Iris pigment epithelial cell (primary cell): ENCODE measurements around the gene PAEP.

ENCODE experiments used
- DNase-seq: peaks from one replicate; pipeline ENCODE4 v3.0.0-alpha.2; 2011; ENCODE audit warnings: low read depth

The PAEP gene

GRCh38 chr9:135551031-135551430, 10.5 kb upstream of the PAEP start:
- no peak for DNase-seq

DNA sequence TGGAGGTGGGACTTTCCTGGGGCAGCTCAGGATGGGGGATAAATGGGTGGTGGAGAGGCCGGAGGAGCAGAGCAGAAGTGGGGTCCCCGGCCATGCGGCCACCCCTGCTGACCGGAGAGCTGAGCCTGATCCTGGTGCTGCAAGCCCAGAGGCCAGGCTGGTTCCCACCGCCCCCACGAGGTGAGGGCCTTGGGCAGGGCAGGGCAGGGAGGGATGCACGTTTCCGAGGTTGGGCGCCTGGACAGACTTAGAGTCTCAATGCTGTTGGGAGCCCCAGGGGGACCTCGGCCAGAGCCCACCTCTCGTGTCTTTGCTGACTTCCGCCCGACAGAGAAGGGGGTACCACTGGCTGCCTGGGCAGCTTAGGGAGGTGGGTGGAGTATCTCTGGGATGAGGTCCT, 10.1 kb upstream of the PAEP start:
- DNase-seq, result no peak

- DNase-seq, result no peak
These were observed 9.4 kb upstream of the PAEP start for GRCh38 chr9:135552021-135552697.

DNA sequence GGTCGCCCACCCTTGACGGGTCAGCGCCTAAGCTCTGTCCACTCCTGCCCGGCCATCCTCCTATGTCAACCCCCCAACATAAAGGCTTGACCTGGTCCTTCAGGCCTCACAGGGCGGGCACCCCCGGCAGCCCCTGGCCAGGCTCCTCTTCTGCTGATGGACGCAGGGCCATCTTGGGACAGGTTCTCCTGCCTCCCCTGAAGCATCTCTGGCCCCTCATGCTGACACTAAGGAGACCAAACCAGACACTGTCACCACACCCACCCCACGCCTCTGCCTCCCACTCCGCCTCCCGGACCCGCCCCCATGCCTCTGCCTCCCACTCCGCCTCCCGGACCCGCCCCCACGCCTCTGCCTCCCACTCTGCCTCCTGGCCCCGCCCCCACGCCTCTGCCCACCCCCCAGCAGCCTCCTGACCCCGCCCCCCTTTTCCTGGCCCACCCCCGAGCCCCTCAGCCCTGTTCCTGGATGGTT, 8.8 kb upstream of the PAEP start:
- no peak for DNase-seq

DNA sequence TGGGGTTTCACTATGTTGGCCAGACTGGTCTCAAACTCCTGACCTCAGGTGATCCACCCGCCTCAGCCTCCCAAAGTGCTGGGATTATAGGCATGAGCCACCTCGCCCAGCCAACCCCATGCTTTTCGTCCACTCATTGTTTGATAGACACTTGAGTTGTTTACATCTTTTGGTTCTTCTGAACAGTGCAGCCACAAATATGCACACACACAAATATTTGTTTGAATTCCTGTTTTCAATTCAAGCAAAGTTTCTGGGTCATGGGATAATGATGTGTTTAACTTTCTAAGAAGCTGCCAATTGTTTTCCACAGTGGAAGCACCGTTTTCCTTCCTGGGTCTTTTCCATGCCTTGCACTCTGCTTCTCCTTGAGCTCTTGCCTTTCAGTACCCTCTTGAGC, 6.8 kb upstream of the PAEP start:
- peak; percentile 5 for DNase-seq

- DNase-seq, result no peak
These were observed 6.4 kb upstream of the PAEP start for GRCh38 chr9:135555203-135555602.

- DNase-seq, result no peak
These were observed 5.6 kb upstream of the PAEP start for GRCh38 chr9:135555910-135556309.

GRCh38 chr9:135559606-135560005, 1.9 kb upstream of the PAEP start:
- DNase-seq, result no peak

DNA sequence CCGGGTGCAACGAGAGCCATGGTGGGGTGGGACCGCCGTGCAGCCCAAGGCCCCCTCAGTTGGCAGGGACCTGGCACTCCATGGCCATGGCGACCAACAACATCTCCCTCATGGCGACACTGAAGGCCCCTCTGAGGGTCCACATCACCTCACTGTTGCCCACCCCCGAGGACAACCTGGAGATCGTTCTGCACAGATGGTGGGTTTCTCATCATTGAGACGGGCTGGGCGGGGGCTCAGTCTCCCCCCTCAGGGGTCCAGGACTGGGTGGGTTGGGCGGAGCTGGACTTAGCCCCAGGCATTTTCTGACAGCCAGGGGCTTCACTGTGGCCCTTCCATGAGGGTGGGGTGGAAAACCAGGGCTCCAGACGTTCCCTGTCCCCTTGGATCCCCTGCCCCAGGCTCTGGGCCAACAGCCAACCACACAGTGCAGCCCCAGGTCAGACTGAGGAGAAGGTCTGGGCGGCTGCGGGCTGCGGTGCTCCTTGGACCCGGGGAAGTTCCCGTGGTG, 734 bp downstream of the PAEP start:
- DNase-seq, result no peak

- no peak for DNase-seq
These were observed 1.5 kb downstream of the PAEP start for GRCh38 chr9:135563039-135563476.

DNA sequence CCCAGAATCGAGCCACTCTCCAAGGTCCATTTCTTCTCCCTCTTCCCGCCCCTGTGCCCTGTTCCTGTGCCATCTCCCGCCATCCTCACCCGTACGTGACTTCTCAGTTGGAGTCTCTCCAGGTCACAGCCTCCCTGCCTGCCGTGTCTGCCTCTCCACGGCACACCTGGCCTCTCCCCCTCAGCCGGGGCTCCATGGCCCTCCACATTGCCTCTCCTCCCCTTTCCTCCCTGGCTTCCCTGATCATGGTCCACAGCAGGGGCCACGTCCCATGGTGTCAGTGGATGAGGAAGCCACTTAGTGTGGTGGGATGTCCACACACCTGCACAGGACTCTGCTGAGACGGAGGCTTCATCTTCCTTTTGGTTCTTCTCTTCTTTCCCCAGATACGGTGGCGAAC, 2.3 kb downstream of the PAEP start:
- DNase-seq, result no peak

GRCh38 chr9:135565141-135565628, 3.6 kb downstream of the PAEP start:
- no peak for DNase-seq

DNA sequence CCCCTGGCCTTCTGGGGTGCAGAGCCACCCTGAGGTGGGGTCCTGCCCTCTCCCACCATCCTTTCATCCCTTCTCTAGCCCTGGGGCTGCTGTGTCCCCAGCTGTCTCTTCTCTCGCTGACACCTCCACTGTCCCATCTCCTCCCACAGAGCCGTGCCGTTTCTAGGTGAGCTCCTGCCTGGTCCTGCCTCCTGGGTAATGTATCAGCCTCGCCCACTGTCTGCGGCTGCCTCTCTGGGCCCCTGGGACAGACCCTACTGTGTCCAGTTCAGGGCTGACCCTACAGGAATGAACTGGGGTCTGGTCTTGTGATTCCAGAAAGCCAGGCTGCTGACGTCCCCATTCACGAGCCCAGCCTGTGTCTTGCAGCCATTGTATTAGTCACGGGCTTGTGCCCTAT, 4.1 kb downstream of the PAEP start:
- no peak for DNase-seq

DNA sequence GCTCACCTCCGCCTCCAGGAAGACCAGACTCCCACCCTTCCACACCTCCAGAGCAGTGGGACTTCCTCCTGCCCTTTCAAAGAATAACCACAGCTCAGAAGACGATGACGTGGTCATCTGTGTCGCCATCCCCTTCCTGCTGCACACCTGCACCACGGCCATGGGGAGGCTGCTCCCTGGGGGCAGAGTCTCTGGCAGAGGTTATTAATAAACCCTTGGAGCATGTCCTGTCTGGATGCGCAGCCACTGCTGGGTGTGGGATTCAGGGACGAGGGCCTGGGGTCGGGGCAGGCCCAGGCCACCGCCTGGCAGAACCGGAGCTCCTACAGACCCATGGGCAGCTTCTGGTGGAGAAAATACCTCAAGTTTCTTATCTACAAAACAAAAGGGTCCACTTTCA, 5.0 kb downstream of the PAEP start:
- DNase-seq, result no peak

DNA sequence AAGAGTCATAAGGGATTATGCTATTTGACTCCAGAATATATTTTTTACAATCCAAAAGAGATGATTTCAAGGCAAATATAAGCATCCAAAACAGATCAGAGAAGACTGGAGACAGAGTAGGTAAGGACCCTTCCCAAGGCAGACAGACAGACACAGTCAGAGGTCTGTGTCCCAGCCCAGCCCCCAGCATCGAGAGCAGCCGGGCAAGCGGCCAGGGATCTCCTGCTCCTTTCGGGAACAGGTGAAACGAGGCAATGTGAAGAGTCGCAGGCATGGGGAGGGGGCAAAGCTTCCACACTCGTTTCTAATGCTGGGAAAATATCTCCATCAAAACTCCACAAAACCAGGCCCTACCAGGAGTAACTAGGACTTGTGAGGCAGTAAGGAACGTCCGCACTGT, 5.8 kb downstream of the PAEP start:
- no peak for DNase-seq

DNA sequence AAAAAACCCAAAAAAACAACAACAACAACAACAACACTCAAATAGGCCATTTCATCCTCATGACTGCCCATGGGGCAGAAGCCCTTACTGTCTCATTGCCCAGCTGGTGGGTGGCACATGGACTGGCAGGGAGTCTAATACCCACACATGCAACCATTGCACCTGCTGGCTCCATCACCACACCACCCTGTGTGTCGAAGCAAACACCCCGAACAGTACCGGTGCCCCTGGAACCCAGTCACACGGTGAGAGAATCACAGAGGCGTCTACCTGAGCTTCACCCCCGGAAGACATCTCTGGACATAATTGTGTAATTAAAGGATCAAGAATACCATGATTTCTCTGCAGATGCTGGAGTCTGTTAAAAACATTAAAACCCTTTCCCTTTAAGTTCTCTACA, 6.5 kb downstream of the PAEP start:
- no peak for DNase-seq

DNA sequence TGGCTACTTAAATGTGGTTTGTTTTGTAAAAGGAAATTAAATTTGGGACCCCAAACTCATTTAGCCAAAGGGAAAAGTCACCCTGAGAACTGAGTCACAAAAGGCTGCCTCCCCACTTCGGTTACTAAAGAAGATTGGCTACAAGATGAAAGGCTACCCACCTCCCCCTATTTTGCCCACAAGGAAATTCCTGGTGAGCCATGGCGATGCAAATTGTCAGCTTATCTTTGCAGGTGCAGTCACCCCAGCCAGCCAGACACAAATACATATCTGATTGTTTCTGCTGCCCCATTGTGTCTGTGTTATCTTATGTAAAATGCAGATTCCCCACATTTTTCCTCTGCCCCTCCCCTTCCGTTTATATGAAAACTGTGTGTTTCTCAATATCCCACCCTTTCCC, 8.9 kb downstream of the PAEP start:
- DNase-seq, result no peak

GRCh38 chr9:135572233-135572632, 10.7 kb downstream of the PAEP start:
- DNase-seq, result no peak

GRCh38 chr9:135573124-135573523, 11.6 kb downstream of the PAEP start:
- no peak for DNase-seq

GRCh38 chr9:135574331-135574730, 12.8 kb downstream of the PAEP start:
- no peak for DNase-seq

DNA sequence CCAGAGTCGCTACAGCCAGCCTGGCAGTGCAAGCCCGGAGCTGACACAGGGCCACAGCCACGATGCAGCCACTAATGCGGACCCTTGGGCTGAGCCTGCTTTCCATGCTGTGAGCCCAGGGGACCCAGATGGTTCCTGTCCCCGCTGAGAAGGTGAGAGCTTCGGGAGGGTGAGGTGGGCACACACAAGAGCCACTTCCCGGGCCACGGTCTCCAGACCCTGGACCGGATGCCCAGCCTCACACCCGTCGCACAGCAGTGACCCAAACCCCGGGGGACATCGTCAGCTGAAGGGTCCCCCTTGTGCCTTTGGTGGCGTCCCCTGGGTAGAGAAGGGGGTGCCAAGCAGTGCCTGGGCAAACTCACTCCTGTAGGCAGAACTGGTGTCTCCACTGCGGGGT, 13.4 kb downstream of the PAEP start:
- DNase-seq, result no peak

DNA sequence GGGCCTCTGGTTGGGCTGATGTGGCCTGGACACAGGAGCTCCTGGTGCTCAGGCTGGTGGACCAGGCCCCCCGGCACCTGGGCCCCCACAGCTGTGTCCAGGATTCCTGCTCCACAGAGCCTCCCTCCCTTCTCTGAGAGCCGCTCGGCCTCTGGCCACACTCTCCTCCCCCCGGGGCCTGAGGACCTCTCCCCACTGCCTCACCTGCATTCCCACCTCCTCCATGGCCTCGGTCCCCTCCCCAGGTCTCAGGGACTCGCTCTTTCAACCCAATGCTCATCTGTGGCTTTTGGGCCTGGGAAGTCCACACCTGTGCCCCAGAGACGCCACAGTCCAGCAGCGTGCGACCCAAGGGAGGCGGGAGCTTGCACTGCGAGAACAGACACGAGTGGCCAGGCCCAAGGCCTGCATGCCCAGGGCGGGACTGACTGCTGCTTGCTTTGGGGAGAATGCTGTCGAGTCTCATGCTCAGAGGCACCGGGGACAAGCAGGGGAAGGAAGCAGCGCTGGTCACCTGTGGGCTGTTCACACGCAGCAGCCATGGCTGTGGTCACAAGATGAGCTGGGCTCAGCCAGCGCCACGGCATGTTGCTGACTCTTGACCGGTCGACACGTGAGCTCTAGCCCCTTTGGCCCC, 14.6 kb downstream of the PAEP start:
- no peak for DNase-seq

- DNase-seq, result no peak
These were observed 15.7 kb downstream of the PAEP start for GRCh38 chr9:135577256-135577655.

GRCh38 chr9:135579356-135579755, 17.8 kb downstream of the PAEP start:
- DNase-seq, result no peak
